ENCODE results near the gene PPP2R2D. TPM values are rescaled to one million over a fixed set of nuclear protein-coding genes. Genes with fewer than 3 reads are reported as not detected.

The PPP2R2D gene
- total RNA-seq, 1 donor from 2014 or later, result 43.1 TPM

DNA sequence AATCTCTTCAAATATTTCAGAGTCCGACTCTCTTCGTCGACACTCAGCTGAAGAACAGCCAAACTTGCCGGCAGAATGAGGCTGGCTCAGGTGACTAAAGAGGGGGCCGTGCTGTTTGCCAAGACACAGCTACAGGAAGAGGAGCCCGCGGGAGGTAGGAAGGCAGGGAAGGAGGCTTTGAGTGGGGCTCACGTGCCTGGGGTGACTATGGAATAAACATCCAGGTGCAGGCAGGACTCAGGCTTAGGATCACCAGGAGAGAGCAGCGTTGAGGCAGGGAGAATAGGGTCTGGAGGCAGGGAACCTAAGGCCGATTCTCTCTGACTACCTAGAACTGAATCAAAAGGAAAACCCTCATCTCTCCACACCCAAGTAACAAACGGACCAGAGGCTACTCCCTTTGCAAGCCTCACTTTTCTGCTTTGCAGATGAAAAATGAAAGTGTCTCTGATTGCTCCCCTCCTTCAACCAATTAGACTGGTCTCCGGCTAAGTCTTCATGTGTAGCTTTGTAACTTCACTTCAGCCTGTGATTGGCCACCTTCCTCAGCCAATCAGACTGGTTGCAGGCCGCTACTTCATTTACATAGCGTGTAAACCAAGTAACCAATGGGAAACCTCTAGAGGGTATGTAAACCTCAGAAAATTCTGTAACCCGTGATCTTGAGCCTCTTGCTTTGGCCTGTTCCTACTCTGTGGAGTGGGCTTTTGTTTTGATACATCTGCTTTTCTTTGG lies 100.6 kb downstream of the PPP2R2D start:
- intact Hi-C loops (cut with micrococcal nuclease), result no loop called here
- DNase-seq (no peak), ATAC-seq (no peak)

DNA sequence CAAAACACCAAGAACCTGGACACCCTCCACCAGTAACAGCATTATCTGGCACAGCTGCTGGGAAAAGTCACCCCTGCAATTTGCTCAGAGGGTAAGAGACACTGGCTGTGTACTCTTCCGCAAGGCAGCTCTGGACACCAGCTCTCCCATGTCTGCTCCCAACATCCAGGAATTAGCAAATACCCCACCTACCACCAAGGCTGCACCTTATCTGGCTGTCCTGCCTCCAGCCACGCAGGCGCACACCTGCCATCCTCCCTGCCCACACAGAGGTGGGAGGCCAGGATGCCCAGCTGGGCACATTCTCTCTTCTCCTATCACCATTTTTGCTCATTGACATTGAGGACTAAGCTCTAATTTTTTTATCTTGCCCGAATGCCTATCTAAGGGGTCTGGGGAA lies 101.2 kb downstream of the PPP2R2D start:
- no peak for DNase-seq
- ATAC-seq, result no peak
- intact Hi-C loops (cut with micrococcal nuclease), result no loop called here

DNA sequence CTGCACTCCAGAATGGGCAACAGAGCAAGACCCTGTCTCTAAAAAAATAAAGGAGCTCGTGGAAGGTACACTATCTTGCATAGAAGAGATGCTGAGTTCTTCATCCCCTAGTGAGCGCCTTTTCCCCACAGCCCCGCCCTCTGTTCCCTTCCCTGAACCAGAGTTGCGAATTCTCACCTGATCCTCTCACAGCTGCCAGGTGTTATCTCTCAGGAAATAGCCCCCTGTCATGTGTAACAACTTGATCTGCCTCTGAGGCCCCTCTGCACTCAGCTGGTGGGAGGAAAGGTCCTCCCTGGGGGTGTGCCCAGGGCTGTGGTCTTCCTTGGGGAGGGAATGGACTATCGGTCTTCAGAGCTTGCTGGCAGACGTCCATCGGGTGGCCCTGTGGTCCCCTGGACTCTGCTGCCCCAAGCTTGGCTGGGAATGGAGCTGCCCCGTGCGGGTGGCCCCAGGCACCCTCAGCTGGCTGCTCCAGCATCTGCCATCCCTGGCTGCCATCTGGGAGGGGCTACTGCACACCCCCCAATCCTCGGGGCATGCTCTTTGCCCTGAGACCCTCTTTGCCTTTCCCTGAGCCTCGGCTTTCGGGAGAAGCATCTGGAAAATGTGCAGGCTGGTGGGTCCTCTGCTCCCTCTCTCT lies 102.6 kb downstream of the PPP2R2D start:
- ATAC-seq, result no peak
- intact Hi-C loops (cut with micrococcal nuclease), result no loop called here
- no peak for DNase-seq

- ATAC-seq, result no peak
- intact Hi-C loops (cut with micrococcal nuclease), result no loop called here
- DNase-seq, result no peak
These were observed 103.2 kb downstream of the PPP2R2D start for GRCh38 chr10:132004052-132004451.

DNA sequence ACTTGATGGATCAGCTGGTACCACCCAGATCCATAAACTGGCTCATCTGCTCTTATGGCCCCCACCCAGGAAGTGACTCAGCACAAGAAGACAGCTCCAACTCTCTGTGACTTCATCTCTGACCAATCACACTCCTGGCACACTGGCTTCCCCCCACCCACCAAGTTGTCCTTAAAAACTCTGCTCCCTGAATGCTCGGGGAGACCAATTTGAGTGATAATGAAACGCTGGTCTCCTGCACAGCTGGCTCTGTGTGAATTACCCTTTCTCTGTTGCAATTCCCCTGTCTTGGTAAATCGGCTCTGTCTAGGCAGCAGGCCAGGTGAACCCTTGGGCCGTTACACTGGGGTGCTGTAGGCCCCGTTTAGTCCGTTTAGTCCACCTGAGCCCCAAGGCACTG lies 104.3 kb downstream of the PPP2R2D start:
- ATAC-seq (no peak), DNase-seq (no peak)
- intact Hi-C loops (cut with micrococcal nuclease), result no loop called here

GRCh38 chr10:132006966-132007365 lies 106.2 kb downstream of the PPP2R2D start:
- DNase-seq, result no peak
- ATAC-seq, result no peak
- intact Hi-C loops (cut with micrococcal nuclease), result no loop called here

GRCh38 chr10:132007681-132008080 lies 106.9 kb downstream of the PPP2R2D start:
- ATAC-seq, result no peak
- intact Hi-C loops (cut with micrococcal nuclease), result no loop called here
- DNase-seq, result no peak

Other genes starting within 250 kb of the PPP2R2D start
- 142 TPM for gene BNIP3, start 80.9 kb downstream of the PPP2R2D start, total RNA-seq
- gene JAKMIP3, start 164.9 kb downstream of the PPP2R2D start, total RNA-seq, result 2.0 TPM